ENCODE results near the gene FBXO31.

FBXO31 gene

GRCh38 chr16:87324411-87325275, 58.9 kb downstream of the FBXO31 start:
- DNase-seq: no peak

GRCh38 chr16:87323727-87324410, 59.7 kb downstream of the FBXO31 start:
- DNase-seq: no peak

GRCh38 chr16:87322833-87323726, 60.5 kb downstream of the FBXO31 start:
- DNase-seq: no peak

- DNase-seq: no peak
Measured at GRCh38 chr16:87322360-87322759, 61.2 kb downstream of the FBXO31 start.

- DNase-seq: no peak
Measured at GRCh38 chr16:87321336-87322107, 62.1 kb downstream of the FBXO31 start.

- no peak for DNase-seq
Measured at GRCh38 chr16:87320510-87321227, 62.9 kb downstream of the FBXO31 start.

GRCh38 chr16:87319997-87320491, 63.5 kb downstream of the FBXO31 start:
- DNase-seq: no peak

GRCh38 chr16:87319011-87319410, 64.6 kb downstream of the FBXO31 start:
- DNase-seq: no peak

- no peak for DNase-seq
Measured at GRCh38 chr16:87317750-87318644, 65.6 kb downstream of the FBXO31 start.

- peak; percentile 31 for DNase-seq
Measured at GRCh38 chr16:87316923-87317749, 66.4 kb downstream of the FBXO31 start, which contains the start of gene C16orf95. C16orf95 (minus strand) TSS chr16:87317392; CDS start chr16:87317242, 150 bp downstream.

- DNase-seq: no peak
Measured at GRCh38 chr16:87316450-87316922, 67.1 kb downstream of the FBXO31 start.

- DNase-seq: no peak
Measured at GRCh38 chr16:87314990-87315420, 68.6 kb downstream of the FBXO31 start.

- no peak for DNase-seq
Measured at GRCh38 chr16:87312008-87312407, 71.6 kb downstream of the FBXO31 start.

GRCh38 chr16:87311387-87311786, 72.2 kb downstream of the FBXO31 start:
- no peak for DNase-seq

- no peak for DNase-seq
Measured at GRCh38 chr16:87310610-87311009, 73.0 kb downstream of the FBXO31 start.

- DNase-seq: no peak
Measured at GRCh38 chr16:87309620-87310525, 73.7 kb downstream of the FBXO31 start.

- no peak for DNase-seq
Measured at GRCh38 chr16:87308826-87309225, 74.8 kb downstream of the FBXO31 start.

- no peak for DNase-seq
Measured at GRCh38 chr16:87306516-87306915, 77.1 kb downstream of the FBXO31 start.
